Superior temporal gyrus (tissue), 1 donor: ENCODE results near the gene IRF5.

Source experiments
- DNase-seq: peaks from one replicate; pipeline ENCODE4 v3.0.0-alpha.2; 2016; ENCODE audit errors: extremely low spot score

The IRF5 gene

GRCh38 chr7:128919881-128920799 is 17.6 kb upstream of the IRF5 start:
- no peak for DNase-seq

DNA sequence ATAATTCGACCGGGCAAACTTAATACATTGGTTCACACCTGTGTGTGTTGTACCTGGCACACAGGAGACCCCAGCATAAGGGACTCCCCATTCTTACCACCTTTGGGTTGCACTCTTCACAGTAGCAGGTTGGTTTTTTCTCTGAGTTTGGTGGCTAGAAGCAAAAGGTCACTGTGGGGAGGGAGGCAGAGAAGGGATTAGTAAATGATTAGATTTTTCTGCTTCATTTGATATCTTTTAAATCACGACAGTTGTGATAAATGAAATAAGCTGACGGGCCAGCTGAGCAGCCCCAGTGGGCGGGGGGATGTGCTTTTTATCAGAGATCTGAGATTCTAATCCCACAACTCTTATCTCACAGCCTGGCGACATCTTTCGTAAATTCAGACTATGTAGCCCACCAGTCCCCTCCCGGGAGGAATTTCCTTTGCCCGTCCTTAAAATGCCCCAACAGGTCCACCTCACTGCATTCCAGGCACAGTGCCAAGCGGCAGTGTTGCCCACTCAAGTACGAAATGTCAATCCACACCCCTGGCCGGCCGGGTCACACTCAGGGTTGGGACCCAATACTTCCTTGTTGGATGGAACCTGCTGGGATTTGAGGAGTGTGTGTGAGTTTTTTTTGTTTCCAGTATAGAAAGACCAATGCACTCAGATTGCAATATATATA is 16.7 kb upstream of the IRF5 start:
- no peak for DNase-seq

DNA sequence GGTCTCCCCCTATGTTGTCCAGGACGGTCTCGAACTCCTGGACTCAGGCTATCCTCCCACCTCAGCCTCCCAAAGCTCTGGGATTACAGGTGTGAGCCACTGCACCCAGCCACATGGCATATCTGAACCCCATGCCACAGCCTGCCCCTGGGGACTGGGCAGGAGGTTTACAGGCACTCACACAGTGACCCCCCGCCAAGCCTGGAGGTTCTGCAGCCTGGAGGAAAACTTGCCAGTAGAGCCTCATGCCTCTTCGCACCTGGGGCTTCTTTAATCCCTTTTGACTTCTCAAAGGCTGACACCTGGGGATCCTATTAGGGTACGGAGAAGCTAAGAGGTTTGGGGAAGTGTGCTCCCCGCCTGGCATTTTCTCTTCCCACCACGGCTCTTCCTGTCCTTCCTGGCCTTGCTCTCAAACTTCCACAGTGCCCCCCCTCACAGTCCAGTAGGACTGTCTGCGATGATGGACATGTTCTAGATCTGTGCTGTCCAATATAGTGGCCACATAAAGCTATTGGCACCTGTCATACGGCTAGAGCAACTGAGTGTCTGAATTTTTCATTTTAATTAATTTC is 15.8 kb upstream of the IRF5 start:
- no peak for DNase-seq

GRCh38 chr7:128922496-128923410 is 15.0 kb upstream of the IRF5 start:
- DNase-seq, result no peak

- DNase-seq, result no peak
Measured at GRCh38 chr7:128923411-128923800, 14.3 kb upstream of the IRF5 start.

- no peak for DNase-seq
Measured at GRCh38 chr7:128924707-128925588, 12.8 kb upstream of the IRF5 start.

DNA sequence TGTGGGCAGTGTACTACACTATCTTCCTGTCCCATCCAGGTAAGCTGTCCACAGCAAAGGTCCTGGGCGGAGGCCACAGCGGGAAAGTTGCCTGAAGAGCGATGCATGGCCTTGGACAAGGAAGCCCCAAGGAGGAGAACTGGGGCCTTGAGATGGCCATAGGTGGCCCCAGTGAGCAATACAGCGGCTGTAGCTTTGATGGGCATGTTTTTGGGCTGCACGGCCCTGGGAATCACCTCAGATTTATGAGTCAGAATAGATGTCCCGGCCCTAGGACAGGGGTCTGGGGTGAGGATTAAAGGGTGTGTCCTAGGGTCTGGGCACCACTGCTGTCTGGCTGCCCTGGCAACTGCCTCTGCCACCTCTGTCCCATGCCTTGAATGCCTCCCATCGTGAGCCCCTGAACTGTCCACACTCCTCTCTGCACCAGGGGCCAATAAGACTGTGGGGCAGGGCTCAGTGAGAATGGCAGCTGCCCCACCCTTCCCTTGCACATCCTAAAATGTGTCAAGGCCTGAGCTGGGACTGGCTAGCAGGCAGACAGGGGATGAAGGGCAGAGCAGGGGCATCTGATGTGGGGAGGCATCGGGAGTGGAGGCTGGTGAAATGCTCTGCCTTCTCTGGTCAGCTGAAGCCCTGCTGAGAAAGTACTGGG is 9.4 kb upstream of the IRF5 start:
- no peak for DNase-seq

- DNase-seq, result no peak
Measured at GRCh38 chr7:128928882-128929788, 8.6 kb upstream of the IRF5 start.

- DNase-seq, result no peak
Measured at GRCh38 chr7:128931190-128931798, 6.4 kb upstream of the IRF5 start.

DNA sequence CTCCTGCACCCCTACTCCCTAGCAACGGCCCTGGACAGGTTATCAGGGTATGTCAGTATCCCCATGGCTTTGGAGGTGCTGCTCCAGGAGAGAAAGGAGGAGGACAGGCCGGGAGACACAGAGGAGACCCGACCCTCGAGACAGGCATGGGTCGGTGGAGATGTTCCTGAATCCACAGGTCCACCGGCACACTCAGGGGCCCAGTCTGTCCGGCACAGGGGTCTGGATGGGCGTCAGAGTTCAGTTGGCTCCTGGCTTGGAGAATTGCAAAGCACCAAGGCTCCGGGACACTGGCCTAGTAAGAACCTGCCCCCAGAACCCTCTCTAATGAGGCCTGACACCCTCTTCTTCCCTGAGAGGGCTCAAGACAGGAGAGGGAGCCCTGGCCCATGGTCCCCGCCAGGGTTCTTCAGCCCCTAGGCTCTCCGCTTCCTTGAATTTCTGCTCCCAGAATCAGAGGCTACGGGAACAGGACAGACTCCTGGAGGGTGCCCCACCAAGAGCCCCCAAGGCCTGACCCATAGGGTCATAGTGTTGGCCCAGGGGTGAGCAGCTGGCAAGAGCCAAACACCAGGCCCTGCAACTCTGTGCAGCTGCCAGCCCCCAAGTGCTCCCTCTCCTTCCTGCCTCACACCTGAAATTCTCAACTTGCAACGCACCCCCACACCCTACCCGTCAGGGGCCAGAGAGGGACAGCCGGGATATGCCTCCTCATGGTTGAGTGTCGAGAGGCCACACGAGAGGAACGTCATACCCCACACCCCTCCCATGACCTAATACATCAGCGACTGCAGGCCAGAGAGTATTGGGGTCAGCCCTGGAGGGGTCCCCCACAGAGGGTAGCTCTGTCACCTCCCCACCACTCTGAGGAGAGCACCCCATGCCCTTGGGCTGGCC is 5.5 kb upstream of the IRF5 start:
- no peak for DNase-seq

DNA sequence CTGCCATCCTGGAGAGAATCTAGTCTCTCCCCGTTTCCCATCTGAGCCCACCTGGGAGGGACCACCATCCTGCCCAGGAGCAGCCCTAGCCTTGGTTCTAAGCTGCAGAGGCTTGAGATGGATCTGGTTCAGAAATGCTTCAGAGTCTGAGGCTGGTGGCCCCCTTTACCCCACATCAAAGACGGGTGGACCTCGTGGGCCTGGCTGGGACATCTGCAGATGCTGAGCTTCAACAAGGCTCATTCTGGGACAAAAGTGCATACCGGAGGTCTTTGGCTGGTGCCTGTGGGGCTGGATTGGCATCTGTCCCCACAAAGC is 4.9 kb upstream of the IRF5 start:
- DNase-seq, result no peak

DNA sequence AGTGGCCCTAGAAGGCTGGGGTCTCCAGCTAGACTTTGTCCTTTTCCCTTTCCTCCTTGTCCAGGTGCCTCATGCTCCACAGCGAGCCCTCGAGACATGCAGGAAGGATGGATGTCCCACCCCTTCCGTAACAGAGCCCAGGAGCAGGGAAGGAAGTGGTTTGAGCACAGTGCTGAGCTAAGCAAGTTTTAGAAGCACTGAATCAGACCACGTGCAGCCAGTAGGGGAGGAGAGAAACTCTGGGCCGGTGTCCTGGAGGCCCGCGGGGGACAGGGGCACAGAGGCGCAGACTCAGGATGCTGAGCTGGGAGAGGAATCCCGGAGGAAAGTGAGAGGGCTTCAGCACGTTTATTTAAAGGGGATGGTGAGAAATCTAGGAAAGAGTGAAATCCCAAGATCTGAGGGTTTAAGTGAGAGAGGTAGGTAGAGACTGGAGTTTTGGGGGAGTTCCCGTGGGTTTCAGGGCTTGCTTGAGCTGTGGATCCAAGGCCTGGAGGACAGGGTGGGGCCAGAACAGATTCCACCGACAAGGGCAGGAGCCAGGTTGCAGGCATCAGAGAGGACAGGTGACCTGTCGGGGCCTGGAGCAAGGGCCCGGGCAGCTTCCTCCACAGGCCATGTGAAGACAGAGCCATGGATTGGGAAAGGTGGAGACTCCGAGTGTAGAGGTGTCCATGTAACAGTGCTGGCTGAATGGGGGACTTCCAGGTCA is 4.4 kb upstream of the IRF5 start:
- no peak for DNase-seq

- no peak for DNase-seq
Measured at GRCh38 chr7:128934361-128935341, 3.1 kb upstream of the IRF5 start.

GRCh38 chr7:128935342-128935730 is 2.4 kb upstream of the IRF5 start:
- no peak for DNase-seq

DNA sequence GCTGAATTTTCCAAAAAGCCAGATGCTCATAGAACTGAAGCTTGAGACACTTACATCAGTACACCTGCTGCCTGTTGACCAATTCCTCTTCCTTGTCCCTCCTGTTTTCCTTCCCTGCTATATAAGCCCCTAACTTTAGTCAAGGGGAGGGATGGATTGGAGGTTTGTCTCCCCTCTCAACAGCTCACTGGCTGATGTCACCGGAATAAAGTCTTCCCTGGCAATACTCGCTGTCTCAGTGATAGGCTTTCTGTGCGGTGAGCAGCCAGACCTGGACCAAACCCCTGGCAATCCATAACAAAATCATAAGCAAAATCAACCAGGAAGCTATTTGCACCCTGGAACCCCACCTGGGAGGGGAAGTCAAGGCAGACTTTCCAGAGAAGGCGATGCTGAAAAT is 929 bp upstream of the IRF5 start:
- no peak for DNase-seq

DNA sequence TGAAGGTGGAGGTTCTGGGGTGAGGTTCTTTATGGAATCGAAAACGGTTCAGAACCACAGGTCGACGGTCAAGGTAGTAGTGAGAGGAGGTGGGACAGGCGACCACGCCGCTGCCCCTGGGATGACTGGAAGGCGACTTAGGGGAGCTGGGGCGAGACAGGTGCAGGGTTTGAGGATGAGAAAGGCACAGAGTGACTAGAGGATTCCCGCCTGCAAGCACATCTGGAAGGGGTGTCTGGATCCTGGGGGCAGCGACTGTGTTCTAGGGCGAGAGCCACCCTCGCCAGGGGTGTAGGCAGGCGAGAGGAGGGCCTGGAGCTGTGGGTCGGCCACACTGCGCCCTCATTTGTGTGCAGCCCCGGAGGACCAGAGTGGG is 468 bp upstream of the IRF5 start:
- no peak for DNase-seq
